Nucleus accumbens (tissue), 56 donors: ENCODE data around the gene HORMAD2.
"Not testable (repeated sequence)": the region's sequence is repeated elsewhere in the genome, so short reads cannot be mapped to it uniquely, and the experiment has no call there.

Experiments used
- DNase-seq, 56 donors: peaks; one replicate each; lab custom pipeline; 2025; lab: John Stamatoyannopoulos, UW

The HORMAD2 gene

DNA sequence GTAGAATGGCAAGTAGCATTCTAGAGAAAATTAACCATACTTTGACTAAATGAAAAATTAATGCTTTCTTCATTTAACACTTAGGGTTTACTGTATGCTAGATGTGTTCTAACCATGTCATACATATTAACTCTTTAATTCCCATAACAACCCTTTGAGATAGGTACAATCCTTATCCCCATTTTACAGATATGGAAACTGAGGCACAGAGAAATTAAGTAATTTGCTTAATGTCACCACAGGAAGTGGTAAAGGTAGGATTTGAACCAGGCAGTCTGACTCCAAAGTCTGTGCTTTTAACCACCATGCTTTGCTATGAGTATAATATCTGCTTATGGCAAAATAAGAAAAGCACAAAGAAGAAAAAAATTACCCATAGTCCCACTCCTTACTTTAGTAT lies 106.8 kb downstream of the HORMAD2 start:
- no peak for DNase-seq

- DNase-seq, result no peak
Observed at GRCh38 chr22:30187529-30188407, 107.5 kb downstream of the HORMAD2 start.

DNA sequence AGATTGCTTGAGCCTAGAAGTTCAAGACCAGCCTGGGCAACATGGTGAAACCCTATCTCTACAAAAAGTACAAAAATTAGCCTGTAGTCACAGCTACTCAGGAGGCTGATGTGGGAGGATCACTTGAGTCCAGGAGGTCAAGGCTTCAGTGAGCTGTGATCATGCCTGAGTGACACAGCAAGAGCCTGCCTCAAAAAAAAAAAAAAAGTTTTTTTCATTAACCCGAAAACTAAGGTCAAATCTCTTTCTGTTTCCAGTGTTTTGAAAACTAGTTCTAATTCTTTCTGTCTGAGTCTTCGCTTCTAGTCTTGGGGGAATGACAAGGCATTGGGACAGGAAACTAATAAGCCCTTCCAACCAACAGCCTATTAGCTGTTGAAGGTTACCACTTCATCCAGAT lies 108.6 kb downstream of the HORMAD2 start:
- DNase-seq, result no peak

GRCh38 chr22:30190574-30190973 lies 110.3 kb downstream of the HORMAD2 start:
- DNase-seq, result no peak

DNA sequence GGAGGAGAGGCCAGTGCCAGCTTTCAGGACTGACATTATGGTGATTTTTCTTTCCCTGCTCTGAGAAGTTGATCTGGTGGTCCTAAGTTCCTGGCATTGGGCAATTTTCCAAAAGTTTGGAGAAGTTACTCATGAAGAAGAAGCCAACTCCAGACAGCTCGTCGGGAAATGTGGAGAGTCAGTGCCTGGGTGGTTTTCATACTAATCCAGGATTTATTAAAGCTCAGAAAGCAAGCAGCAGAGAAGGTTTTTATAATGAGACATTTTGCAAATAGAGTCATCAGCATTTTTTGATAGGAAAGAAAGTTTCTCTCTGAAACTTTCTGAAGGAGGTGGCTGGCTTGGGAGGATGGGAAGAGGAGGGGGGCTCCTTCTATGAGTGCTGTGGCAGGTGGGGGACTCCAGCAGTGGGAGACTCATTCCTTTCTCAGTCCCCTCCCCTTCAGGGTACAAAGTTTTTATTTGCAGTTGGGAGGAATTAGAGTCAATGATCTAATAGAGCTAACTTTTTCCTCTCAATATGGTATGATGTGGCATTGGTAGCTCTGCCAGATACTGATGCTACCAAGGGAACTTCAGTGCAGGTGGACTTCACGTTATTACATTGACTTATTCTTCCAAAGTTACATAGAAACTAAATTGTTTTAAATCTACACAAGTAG lies 110.9 kb downstream of the HORMAD2 start:
- no peak for DNase-seq

- DNase-seq, result no peak
Observed at GRCh38 chr22:30192427-30192826, 112.2 kb downstream of the HORMAD2 start.

DNA sequence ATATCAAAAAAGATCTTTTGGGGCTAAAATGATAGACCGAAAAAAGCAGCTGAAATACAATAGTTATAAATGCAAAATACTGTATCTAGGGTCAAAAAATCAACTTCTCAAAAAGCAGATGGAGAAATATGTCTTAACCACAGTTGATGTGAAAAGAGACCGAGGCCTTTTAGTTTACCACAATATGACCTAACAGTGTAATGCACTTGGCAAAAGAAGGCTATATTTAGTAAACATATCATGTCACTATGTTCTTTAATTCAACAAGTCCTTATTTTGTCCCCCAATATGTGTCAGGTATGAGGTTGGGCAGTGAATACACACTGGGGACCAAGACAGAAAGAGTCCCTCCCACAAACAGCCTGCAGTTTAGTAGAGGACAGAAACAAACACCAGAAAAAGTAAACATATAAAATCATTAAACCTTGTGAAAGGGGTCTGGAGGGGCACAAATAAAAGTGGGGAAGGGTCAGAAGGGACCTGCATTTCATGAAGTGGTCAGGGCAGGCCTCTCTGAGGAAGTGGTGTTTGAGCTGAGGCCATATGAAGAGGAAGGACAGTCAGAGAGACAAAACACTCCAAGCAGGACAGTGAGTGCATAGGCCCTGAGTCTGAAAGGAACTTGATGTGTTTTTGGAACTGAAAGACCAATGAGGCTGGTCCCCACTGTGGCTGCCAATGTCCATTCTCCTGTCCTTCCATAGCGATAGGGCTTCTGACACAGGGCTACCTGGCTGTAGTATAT lies 112.9 kb downstream of the HORMAD2 start:
- no peak for DNase-seq

DNA sequence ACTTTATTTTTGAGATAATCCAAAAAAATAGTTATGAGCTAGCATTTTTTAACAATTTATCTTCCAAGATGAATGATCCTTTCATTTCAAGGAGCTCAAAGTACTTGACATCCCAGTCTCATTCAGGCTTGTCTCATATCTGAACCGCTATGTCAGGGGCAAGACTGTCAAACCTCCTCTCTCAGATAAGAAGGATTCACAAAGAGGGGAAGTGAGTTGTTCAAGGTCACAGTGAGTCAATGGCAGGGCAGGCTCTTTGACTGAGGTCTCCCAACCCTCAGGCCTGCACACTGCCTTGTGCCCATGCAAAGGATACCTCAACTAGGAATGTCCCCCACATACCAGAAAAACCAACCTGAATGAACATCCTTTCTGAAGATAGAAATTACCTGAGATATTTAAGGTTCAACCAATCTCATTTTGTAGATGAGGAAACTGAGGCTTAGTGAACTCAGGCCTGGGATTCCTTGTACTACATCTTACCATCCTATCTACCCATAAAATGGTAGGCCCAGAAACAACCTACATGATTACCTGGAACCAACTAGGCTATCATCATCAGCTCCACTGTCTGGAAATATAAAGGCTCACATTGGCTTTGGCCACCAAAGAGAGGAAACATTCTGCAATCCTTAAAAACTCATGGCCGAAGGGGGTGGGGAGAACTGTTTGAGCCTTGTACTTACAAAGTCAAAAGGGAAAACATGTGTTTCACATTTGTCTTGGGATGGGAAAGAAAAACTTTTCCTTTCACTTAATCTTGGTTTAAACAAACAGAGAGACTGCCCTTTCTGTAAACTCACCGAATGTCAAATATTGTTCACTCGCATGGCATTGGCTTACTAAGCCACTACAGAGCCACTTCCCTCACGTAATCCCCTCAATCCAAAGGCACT lies 115.2 kb downstream of the HORMAD2 start:
- no peak for DNase-seq

GRCh38 chr22:30196141-30196879 lies 116.0 kb downstream of the HORMAD2 start:
- DNase-seq, result peak in 1 of 56 donors; percentile 9

DNA sequence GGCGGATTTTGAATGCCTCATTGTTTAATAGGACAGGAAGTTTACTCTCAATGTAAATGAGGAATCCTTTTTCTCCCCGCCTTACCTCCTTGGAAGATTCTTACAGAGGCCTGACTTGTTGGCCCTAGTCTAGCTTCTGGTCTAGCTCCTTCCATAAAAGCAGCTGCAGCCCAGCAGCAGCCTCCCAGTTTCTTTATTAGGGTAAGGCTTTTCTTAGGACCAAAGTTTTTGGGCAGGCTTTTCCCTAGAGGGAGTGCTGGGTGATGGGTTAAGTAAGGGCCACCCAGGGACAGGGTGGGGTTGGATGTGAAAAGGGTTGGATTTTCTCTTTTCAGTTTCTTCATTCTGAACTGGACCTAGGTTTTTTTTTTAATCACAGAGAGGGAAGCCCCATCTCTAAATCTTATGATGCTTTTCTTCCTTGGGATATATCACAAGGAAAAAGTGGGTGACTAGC lies 116.6 kb downstream of the HORMAD2 start:
- DNase-seq, result no peak

DNA sequence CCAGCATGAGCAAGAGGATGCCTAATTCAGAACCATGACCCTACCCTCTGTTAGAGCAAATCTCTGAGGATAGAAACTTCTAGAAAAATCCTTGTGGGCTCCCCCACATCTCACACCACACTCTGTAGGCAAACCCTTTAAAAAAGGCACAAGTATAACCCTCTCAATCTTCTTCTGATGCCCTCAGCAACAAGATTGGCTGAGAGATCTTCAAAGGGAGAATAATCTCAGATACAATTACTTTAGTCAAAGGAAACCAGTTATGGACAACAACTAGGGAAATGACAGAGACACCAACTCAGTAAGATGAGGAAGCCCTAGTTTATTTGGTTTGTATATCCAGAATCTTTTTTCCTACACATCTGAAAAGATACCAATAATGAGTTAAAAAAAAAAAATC lies 117.1 kb downstream of the HORMAD2 start:
- DNase-seq, result no peak

GRCh38 chr22:30198152-30198825 lies 118.0 kb downstream of the HORMAD2 start:
- no peak for DNase-seq

DNA sequence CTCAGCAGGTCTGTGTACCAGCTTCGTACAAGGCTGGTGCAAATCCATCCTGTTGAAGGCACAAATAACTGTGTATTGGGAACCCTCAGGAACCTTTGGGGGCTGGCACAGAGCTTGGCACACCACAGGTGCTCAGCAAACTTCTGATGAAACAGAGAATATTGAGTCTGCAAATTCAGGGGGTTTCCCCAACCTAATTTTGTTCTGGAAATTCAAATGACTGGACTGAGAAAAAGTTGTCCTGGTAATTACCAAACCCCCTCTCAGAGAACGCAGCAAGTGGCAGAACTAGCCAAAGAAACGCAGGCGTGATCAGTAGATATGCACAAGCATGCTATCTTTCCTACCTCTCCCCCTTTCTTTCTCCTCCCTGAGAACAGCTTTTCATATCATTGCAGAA lies 118.7 kb downstream of the HORMAD2 start:
- DNase-seq, result no peak

DNA sequence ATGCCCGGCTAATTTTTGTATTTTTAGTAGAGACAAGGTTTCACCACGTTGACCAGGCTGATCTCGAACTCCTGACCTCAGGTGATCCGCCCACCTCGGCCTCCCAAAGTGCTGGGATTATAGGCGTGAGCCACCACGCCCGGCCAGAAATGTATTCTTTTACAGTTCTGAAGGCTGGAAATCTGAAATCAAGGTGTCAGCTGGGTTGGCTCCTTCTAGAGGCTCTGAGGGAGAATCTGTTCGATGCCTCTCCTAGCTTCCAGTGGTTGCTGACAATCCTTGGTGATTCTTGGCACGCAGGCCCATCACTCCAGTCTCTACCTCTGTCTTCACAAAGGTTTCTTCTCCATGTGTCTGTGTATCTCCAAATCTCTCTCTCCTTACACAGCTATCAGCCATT lies 120.6 kb downstream of the HORMAD2 start:
- not testable (repeated sequence) for DNase-seq

DNA sequence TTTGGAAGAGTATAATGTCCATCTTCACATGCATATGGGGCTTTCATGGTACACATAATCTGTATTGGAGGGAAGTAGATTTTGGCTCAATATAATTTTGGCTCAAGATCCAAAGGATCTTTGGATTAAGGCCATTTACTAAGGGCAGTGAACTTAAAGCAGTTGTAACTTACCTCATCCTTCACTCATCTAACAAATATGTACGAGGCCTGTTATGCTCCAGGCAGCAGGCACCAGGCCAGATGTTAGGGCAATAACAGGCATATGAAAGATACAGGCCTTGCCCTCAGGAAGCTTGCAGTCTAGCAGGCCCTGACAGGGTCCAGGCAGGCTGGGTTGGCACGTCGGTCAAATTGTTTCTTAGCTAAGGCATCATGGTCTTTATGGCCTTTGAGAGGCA lies 121.7 kb downstream of the HORMAD2 start:
- DNase-seq, result no peak

- DNase-seq, result no peak
Observed at GRCh38 chr22:30202531-30203006, 122.3 kb downstream of the HORMAD2 start.

DNA sequence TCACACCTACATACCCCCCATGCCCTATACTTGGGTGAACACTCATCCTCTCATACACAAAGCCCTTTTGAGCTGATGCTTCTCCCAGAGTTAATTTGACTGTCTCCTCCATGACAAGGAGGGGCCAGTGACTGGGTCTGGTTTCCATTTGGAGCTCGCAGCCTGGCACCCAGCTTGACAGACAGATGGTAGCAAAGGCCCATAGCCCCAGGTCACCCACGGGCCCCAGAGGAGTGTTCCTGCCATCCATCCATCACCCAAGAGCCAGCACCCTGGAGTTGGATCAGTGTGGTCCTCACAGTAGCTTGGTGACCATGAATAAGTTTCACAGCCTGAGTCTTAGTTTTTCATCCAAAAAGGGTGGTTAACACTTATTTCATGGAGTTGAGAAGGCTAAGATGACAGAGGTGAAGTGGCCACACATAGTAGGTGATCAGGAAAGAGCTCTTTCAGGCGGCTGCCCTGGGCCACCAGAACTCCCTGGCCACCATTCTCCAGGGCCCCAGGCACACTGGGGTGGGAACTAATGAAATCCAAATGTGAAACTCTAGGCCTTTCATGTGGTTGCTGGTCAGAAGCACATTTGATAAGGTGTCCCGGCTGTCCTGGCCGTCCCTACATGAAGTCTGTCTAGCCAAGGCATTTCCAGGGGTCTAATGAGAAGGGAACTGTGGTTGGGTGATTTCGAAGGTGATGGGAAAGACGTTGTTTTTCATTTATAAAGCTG lies 123.9 kb downstream of the HORMAD2 start:
- no peak for DNase-seq

GRCh38 chr22:30204742-30205111 lies 124.5 kb downstream of the HORMAD2 start:
- peak in 17 of 56 donors; percentile 7 to 49 (median 22) for DNase-seq
